ENCODE results near the gene FJX1.

Gene FJX1

DNA sequence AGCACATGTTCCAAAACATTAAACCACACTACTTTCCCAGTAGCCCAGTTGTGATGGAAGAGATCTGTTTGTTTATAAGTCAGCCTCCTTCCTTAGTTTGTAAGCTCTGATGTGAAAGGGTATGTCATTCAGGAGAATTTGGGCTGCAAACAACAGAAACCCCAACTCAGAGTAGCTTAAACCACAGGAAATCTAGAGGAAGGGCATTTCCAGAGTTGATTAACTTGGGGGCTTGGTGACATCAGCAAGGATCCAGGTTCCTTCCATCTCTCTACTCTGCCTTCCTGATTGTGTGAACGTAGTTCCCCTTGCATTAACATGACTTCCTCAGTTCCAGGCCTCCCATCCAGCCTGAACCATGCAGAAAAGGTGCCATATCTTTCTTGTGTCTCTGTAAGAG is 6.5 kb upstream of the FJX1 start:
- POLR2A ChIA-PET: no interaction called here
- CTCF ChIA-PET: interaction anchor here (0.5 to 6.5 kb wide), 3 partner anchors 210 to 653 kb away, joined by 3 to 24 read pairs (median 4); no protein-coding TSS in a partner anchor
- H3K4me1 ChIP-seq (ENCODE audit: control insufficient read depth, insufficient read depth, low read length): peaks cover 3% of the 10 kb centered on the region; the same call in 1 of the 2 replicates

GRCh38 chr11:35614939-35615569 is 3.2 kb upstream of the FJX1 start:
- no peak overlapping the region for H3K4me3 ChIP-seq (ENCODE audit: low read depth, low read length)
- ChIA-PET POLR2A (no interaction called here), CTCF (interaction anchor here (1.0 to 1.6 kb wide), 11 partner anchors 22 to 652 kb away, joined by 3 to 9 read pairs (median 4); no protein-coding TSS in a partner anchor)
- peaks cover 3% of the 10 kb centered on the region; the same call in 1 of the 2 replicates for H3K4me1 ChIP-seq (ENCODE audit: control insufficient read depth, insufficient read depth, low read length)
- no peaks in the 10 kb centered on the region for H3K9me3 ChIP-seq (ENCODE audit: control insufficient read depth, insufficient read depth, low read depth, low read length)
- H3K36me3 ChIP-seq (ENCODE audit: control insufficient read depth in 2 of 2, insufficient read depth in 1 of 2, low read length in 2 of 2): no peaks in the 10 kb centered on the region
- no peak overlapping the region for H3K27ac ChIP-seq (ENCODE audit: extremely low read depth, low read depth, low read length)
- TF ChIP-seq SCRT2 (tag by site-specific recombination; IDR thresholded peaks at IDR 0.05): peak; percentile 56; the same call in 1 of the 2 replicates
- peak; percentile 83 for TF ChIP-seq GLIS1 (tag by site-specific recombination; IDR thresholded peaks at IDR 0.05)
- TF ChIP-seq ELK4 (IDR thresholded peaks at IDR 0.05; ENCODE audit: borderline replicate concordance, low read depth, low read length): no peak
- TF ChIP-seq ZIC2 (tag by site-specific recombination; IDR thresholded peaks at IDR 0.05): peak; percentile 62
- TF ChIP-seq, protein P1, sequence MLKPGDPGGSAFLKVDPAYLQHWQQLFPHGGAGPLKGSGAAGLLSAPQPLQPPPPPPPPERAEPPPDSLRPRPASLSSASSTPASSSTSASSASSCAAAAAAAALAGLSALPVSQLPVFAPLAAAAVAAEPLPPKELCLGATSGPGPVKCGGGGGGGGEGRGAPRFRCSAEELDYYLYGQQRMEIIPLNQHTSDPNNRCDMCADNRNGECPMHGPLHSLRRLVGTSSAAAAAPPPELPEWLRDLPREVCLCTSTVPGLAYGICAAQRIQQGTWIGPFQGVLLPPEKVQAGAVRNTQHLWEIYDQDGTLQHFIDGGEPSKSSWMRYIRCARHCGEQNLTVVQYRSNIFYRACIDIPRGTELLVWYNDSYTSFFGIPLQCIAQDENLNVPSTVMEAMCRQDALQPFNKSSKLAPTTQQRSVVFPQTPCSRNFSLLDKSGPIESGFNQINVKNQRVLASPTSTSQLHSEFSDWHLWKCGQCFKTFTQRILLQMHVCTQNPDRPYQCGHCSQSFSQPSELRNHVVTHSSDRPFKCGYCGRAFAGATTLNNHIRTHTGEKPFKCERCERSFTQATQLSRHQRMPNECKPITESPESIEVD (tag by site-specific recombination; IDR thresholded peaks at IDR 0.05): peak; percentile 25; the same call in 1 of the 2 replicates
- no peak for TF ChIP-seq ZNF214 (tag by site-specific recombination; IDR thresholded peaks at IDR 0.05; ENCODE audit: borderline replicate concordance)
- TF ChIP-seq BCL11A (tag by site-specific recombination; IDR thresholded peaks at IDR 0.05; ENCODE audit: low read depth): no peak
- TF ChIP-seq PRDM10 (tag by site-specific recombination; IDR thresholded peaks at IDR 0.05): peak; percentile 90
- no peak for TF ChIP-seq ZEB2 (tag by site-specific recombination; IDR thresholded peaks at IDR 0.05)
- 0 out of 2 replicates have a peak, but pooled peaks have one; percentile 10 for TF ChIP-seq SCRT1 (tag by site-specific recombination; IDR thresholded peaks at IDR 0.05; ENCODE audit: borderline replicate concordance)

More for the DNA sequence above, 6.5 kb upstream of the FJX1 start:
- H3K27ac ChIP-seq (ENCODE audit: extremely low read depth, low read depth, low read length): no peak overlapping the region
- H3K36me3 ChIP-seq (ENCODE audit: control insufficient read depth in 2 of 2, insufficient read depth in 1 of 2, low read length in 2 of 2): no peaks in the 10 kb centered on the region
- no peak overlapping the region for H3K4me3 ChIP-seq (ENCODE audit: low read depth, low read length)
- TF ChIP-seq ZSCAN16 (tag by site-specific recombination; IDR thresholded peaks at IDR 0.05): no peak
- no peak for TF ChIP-seq ZNF354C (tag by site-specific recombination; IDR thresholded peaks at IDR 0.05; ENCODE audit: borderline replicate concordance, low read depth)
- TF ChIP-seq ZNF626 (tag by site-specific recombination; IDR thresholded peaks at IDR 0.05): no peak
- TF ChIP-seq ZNF791 (tag by site-specific recombination; IDR thresholded peaks at IDR 0.05): no peak
- no peak for TF ChIP-seq ZNF707 (tag by site-specific recombination; IDR thresholded peaks at IDR 0.05)
- no peak for TF ChIP-seq ZNF239 (tag by site-specific recombination; IDR thresholded peaks at IDR 0.05)
- TF ChIP-seq ZNF843 (tag by site-specific recombination; IDR thresholded peaks at IDR 0.05): no peak
- TF ChIP-seq ZIC2 (tag by site-specific recombination; IDR thresholded peaks at IDR 0.05): no peak
- no peak for TF ChIP-seq ZNF184 (tag by site-specific recombination; IDR thresholded peaks at IDR 0.05)
- TF ChIP-seq ZNF24 (tag by site-specific recombination; IDR thresholded peaks at IDR 0.05): no peak
- TF ChIP-seq ZNF792 (tag by site-specific recombination; IDR thresholded peaks at IDR 0.05): no peak
- no peak for TF ChIP-seq ZNF529 (tag by site-specific recombination; IDR thresholded peaks at IDR 0.05; ENCODE audit: insufficient replicate concordance)
- TF ChIP-seq PRDM1 (tag by site-specific recombination; IDR thresholded peaks at IDR 0.05): no peak
- no peak for TF ChIP-seq ZSCAN23 (tag by site-specific recombination; IDR thresholded peaks at IDR 0.05)
- no peak for TF ChIP-seq ZNF248 (tag by site-specific recombination; IDR thresholded peaks at IDR 0.05)
- H3K9me3 ChIP-seq (ENCODE audit: control insufficient read depth, insufficient read depth, low read depth, low read length): no peaks in the 10 kb centered on the region

Data from HEK293 (cell line).